Esophagus squamous epithelium (tissue), 5 donors: ENCODE results near the gene VIPR2. TPM values are rescaled to one million over a fixed set of nuclear protein-coding genes. Genes with fewer than 3 reads are reported as not detected.
"Not testable (repeated sequence)": the region's sequence is repeated elsewhere in the genome, so short reads cannot be mapped to it uniquely, and the experiment has no call there.

Source experiments
- DNase-seq: peaks from one replicate; lab custom pipeline; 2025; lab: John Stamatoyannopoulos, UW
- H3K27ac ChIP-seq, 4 donors: fragments of 200-600 bp; sonication (generic); one replicate each; pipeline ENCODE4 v1.5.1; 2016 to 2019; ENCODE audit warnings: mild to moderate bottlenecking in 1 of 4
- H3K27me3 ChIP-seq, 4 donors: fragments of 200-600 bp; sonication (generic); 1 replicate in 3 of 4; 2 replicates in 1 of 4; pipeline versions ENCODE4 v1.5.1 to v1.6.0; 2017 to 2021; ENCODE audit warnings: antibody characterized with exemption in 1 of 4
- H3K36me3 ChIP-seq, 3 donors: fragments of 200-600 bp; sonication (generic); one replicate each; pipeline ENCODE4 v1.5.1; 2016 to 2019
- H3K4me1 ChIP-seq, 3 donors: fragments of 200-600 bp; sonication (generic); one replicate each; pipeline ENCODE4 v1.5.1; 2017 to 2019
- H3K4me3 ChIP-seq, 4 donors: fragments of 200-600 bp; sonication (generic); 1 replicate in 3 of 4; 2 replicates in 1 of 4; pipeline ENCODE4 v1.5.1; 2016 to 2019; ENCODE audit warnings: mild to moderate bottlenecking in 2 of 4, moderate library complexity in 1 of 4
- H3K9me3 ChIP-seq, 3 donors: fragments of 200-600 bp; sonication (generic); one replicate each; pipeline ENCODE4 v1.5.1; 2016 to 2019
- POLR2A ChIP-seq, 4 donors: fragments of 450-650 bp; IDR thresholded peaks; one replicate each; pipeline ENCODE4 v1.6.1; 2017; ENCODE audit warnings: antibody characterized with exemption in 4 of 4, mild to moderate bottlenecking in 4 of 4, moderate library complexity in 3 of 4
- WGBS, 2 donors: methylation state at CpG; one replicate each; pipeline ENCODE4 v1.1.5; 2018; 5-methylcytosine and 5-hydroxymethylcytosine counted together
- intact Hi-C: fragments of 100-400 bp; cut with DNase I; formaldehyde crosslinking; loops from one replicate; pipeline ENCODE4 v1.15.0; 2022
- total RNA-seq, 4 donors: library from RNA; depleted of rRNA; stranded (reverse); fragments of >200 nt; gene quantifications; one replicate each; pipeline ENCODE4 v1.1.0, GENCODE V29; 2016
- TF ChIP-seq, protein P1 (sequence below), 6 experiments: fragments of 450-650 bp in 4 of 6; fragments of 200-600 bp in 2 of 6; sonication (generic) in 2 of 6; IDR thresholded peaks; one replicate each; pipeline ENCODE4 v1.5.1; 2016 to 2019; ENCODE audit warnings: antibody characterized with exemption in 6 of 6, mild to moderate bottlenecking in 4 of 6, moderate library complexity in 4 of 6
- donor health status: DM: yes; HTN: yes; CAD: no.

VIPR2 gene
- total RNA-seq, 4 donors from 2014 or later: 0.18 to 2.1 (median 0.40) TPM

DNA sequence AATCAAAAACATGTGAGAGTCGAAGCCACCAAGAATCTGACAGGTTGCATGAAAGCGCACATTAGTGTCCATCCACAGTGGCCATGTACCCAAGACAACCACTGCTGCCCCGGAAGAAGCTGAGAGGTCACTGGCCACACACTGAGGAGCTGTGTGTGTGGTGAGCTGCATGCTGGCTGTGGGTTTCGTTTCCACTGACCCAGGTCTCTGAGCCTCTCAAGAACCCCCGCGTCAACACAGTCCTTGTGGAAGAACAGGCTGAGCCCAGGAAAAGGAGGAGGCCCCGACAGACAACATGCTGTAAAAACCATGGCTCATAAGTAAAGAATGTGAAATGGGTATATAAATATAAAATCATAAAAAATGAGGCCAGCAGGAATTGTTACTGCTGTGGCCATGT lies 8.2 kb downstream of the VIPR2 start:
- Histone ChIP-seq H3K27me3 (peaks cover 0 to 24% (median 0%) of the 10 kb centered on the region in 4 donors), H3K36me3 (no peaks in the 10 kb centered on the region), H3K27ac (no peak overlapping the region), H3K4me1 (no peaks in the 10 kb centered on the region), H3K9me3 (no peaks in the 10 kb centered on the region), H3K4me3 (no peak overlapping the region)
- TF ChIP-seq, protein P1, sequence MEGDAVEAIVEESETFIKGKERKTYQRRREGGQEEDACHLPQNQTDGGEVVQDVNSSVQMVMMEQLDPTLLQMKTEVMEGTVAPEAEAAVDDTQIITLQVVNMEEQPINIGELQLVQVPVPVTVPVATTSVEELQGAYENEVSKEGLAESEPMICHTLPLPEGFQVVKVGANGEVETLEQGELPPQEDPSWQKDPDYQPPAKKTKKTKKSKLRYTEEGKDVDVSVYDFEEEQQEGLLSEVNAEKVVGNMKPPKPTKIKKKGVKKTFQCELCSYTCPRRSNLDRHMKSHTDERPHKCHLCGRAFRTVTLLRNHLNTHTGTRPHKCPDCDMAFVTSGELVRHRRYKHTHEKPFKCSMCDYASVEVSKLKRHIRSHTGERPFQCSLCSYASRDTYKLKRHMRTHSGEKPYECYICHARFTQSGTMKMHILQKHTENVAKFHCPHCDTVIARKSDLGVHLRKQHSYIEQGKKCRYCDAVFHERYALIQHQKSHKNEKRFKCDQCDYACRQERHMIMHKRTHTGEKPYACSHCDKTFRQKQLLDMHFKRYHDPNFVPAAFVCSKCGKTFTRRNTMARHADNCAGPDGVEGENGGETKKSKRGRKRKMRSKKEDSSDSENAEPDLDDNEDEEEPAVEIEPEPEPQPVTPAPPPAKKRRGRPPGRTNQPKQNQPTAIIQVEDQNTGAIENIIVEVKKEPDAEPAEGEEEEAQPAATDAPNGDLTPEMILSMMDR (IDR thresholded peaks at IDR 0.05): no peak
- TF ChIP-seq POLR2A (IDR thresholded peaks at IDR 0.05): no peak
- DNase-seq: no peak
- 85 to 91% methylated on average over 6 of the region's 7 CpGs for WGBS, 2 donors
- intact Hi-C loops: no loop called here

DNA sequence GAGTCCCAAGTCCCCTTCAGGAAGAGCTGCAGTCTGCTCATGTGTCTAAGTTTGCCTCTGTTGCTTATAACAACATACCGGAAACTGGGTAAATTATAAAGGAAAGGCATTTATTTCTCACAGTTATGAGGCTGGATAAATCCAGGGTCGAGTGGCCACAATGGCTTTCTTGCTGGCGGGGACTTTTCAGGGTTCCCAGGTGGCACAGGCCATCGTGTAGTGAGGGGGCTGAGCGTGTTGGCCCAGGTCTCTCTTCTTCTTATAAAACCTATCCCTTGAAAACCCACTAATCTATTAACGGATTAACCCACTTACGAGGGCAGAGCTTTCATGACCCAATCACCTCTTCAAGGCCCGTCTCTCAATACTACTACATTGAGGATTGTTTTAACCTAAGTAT lies 8.7 kb downstream of the VIPR2 start:
- Histone ChIP-seq H3K4me3 (no peak overlapping the region), H3K9me3 (no peaks in the 10 kb centered on the region), H3K4me1 (no peaks in the 10 kb centered on the region), H3K27me3 (peaks cover 0 to 20% (median 0%) of the 10 kb centered on the region in 4 donors), H3K27ac (no peak overlapping the region), H3K36me3 (no peaks in the 10 kb centered on the region)
- intact Hi-C loops: no loop called here
- DNase-seq: no peak
- TF ChIP-seq, protein P1 (IDR thresholded peaks at IDR 0.05): no peak
- TF ChIP-seq POLR2A (IDR thresholded peaks at IDR 0.05): no peak
- 77 to 88% methylated on average over 7 to 8 of the region's 8 CpGs for WGBS, 2 donors

DNA sequence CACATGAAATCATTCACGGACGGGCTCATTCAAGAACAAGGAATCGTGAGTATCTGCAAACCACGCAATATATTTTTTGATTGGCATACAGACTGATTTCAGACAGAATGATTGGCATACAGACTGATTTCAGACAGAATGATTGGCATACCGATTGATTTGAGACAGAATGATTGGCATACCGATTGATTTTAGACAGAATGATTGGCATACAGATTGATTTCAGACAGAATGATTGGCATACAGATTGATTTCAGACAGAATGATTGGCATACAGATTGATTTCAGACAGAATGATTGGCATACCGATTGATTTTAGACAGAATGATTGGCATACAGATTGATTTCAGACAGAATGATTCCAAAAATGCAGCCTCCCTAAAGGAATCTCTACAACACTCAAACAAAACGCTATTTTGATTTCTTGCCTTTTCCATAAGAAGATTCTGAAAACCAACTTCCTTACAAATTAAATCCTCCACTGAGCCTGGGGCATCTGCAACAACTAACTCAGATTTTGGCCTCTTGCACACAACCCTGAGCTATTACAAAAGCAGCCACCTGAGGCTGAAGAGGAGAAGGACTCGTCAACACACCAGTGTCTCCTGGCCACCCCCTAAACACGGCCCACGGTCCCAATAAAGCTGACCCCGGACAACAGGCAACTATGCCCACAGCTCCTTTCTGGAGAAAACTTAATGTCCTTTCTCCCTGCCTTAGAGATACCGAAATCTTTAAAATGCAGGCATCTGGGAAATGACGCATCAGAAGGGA lies 11.8 kb downstream of the VIPR2 start:
- H3K27ac ChIP-seq, H3K4me1 ChIP-seq, H3K9me3 ChIP-seq, DNase-seq, H3K36me3 ChIP-seq, H3K4me3 ChIP-seq, intact Hi-C loops: not testable (repeated sequence)
- H3K27me3 ChIP-seq: peaks cover 0 to 17% (median 0%) of the 10 kb centered on the region in 4 donors
- 85% methylated on average over 11 of the region's 14 CpGs; no CpG with 5 or more reads in 1 of the 2 donors for WGBS, 2 donors

DNA sequence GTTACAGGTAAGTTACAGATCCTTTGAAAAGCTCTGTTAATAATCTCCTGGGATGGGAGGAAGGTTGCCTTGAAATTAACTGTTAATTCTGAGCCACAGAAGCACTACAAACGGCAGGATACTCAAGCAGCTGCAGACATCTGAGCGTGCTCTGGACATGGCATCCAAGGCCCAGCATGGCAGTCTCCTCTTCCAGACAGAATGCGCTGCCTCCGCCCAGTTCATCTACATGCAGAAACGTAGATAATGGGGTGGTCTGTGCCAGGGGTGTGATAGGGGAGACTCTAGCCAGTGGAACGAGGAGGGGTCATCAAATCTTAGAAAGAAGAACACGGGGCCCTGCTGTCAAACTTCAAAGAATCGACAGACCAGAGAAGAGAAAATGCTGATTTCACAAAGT lies 13.8 kb downstream of the VIPR2 start:
- Histone ChIP-seq H3K9me3 (no peaks in the 10 kb centered on the region), H3K4me1 (no peaks in the 10 kb centered on the region), H3K36me3 (no peaks in the 10 kb centered on the region), H3K4me3 (no peak overlapping the region), H3K27ac (no peak overlapping the region), H3K27me3 (peaks cover 0 to 19% (median 0%) of the 10 kb centered on the region in 4 donors)
- WGBS, 2 donors: 57 to 70% methylated on average over 5 to 8 of the region's 8 CpGs
- intact Hi-C loops: no loop called here
- TF ChIP-seq, protein P1 (IDR thresholded peaks at IDR 0.05): no peak
- no peak for TF ChIP-seq POLR2A (IDR thresholded peaks at IDR 0.05)
- no peak for DNase-seq

DNA sequence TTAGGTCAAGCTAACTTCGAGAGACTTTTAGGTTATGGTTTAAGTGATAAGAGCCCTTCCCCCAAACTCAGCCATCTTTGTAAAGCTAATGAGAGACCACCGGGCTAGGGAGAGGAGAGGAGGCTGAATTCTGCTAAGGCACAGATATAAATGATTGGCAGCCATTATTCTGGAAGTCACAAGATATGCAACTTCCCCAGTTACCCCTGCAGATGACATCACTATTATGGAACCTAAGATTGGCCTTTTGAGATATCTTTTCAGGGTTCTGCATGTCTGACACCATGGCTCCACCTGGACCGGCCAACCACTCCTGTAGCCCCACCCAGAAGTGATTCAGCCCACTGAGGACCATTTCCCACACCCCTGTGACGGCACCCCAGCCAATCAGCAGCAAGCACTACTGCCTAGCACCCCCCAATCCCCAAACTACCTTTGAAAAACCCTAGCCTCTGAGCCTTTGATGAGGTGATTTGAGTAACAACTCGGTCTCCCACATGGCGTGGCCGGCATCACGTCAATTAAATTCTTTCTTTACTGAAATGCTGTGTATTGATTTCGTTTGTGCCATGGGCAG lies 14.4 kb downstream of the VIPR2 start:
- H3K9me3 ChIP-seq: no peaks in the 10 kb centered on the region
- no peak overlapping the region for H3K4me3 ChIP-seq
- TF ChIP-seq, protein P1 (IDR thresholded peaks at IDR 0.05): no peak
- TF ChIP-seq POLR2A (IDR thresholded peaks at IDR 0.05): no peak
- intact Hi-C loops: no loop called here
- peaks cover 0 to 19% (median 0%) of the 10 kb centered on the region in 4 donors for H3K27me3 ChIP-seq
- no peak overlapping the region for H3K27ac ChIP-seq
- 76 to 85% methylated on average over 9 of the region's 9 CpGs for WGBS, 2 donors
- DNase-seq: no peak
- no peaks in the 10 kb centered on the region for H3K4me1 ChIP-seq
- no peaks in the 10 kb centered on the region for H3K36me3 ChIP-seq
